Measurements from ENCODE around the gene PCAT6.

DNA sequence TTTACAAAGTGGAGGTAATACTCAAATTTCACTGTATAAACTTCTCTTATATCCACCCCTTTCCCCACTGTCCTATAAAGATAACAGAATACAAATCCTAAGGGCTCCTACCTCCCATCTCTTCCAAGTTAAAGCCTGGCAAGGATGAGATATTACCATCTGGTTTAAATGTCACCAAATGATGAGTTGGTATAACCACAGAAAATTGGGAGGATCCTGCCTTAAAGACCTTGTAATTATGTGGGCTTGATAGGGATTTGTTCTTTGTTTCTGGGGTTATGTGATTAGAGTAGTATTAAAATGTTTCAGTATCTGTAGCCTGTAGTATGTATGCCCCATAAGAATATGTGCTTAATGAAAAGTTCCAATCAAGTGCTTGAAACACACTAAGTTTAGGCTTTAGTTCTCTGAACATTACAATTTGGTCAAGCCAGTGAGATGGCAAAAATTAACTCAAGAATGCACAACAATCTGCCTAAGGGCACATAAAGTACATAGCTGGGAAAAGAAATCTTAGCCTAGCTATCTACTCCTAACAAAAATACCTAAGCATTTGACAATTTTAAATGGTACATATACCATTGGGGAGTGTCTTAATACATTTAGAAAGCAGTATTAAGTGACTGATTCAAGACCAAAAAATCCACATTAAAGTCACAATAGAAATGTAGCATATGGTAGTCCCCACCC lies 16.6 kb upstream of the PCAT6 start:
- no peak for TF ChIP-seq SIN3A (IDR thresholded peaks at IDR 0.05; ENCODE audit: borderline replicate concordance, insufficient read depth, low read length)
- TF ChIP-seq, protein P1, sequence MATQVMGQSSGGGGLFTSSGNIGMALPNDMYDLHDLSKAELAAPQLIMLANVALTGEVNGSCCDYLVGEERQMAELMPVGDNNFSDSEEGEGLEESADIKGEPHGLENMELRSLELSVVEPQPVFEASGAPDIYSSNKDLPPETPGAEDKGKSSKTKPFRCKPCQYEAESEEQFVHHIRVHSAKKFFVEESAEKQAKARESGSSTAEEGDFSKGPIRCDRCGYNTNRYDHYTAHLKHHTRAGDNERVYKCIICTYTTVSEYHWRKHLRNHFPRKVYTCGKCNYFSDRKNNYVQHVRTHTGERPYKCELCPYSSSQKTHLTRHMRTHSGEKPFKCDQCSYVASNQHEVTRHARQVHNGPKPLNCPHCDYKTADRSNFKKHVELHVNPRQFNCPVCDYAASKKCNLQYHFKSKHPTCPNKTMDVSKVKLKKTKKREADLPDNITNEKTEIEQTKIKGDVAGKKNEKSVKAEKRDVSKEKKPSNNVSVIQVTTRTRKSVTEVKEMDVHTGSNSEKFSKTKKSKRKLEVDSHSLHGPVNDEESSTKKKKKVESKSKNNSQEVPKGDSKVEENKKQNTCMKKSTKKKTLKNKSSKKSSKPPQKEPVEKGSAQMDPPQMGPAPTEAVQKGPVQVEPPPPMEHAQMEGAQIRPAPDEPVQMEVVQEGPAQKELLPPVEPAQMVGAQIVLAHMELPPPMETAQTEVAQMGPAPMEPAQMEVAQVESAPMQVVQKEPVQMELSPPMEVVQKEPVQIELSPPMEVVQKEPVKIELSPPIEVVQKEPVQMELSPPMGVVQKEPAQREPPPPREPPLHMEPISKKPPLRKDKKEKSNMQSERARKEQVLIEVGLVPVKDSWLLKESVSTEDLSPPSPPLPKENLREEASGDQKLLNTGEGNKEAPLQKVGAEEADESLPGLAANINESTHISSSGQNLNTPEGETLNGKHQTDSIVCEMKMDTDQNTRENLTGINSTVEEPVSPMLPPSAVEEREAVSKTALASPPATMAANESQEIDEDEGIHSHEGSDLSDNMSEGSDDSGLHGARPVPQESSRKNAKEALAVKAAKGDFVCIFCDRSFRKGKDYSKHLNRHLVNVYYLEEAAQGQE (IDR thresholded peaks at IDR 0.05; ENCODE audit: insufficient read depth in 1 of 2, low read depth in 2 of 2, low read length in 2 of 2): no peak
- no peak for TF ChIP-seq POLR2AphosphoS5 (IDR thresholded peaks at IDR 0.05; ENCODE audit: low read depth, low read length)
